HG02678 (cell line): Measurements from ENCODE around the gene TCAF1.

ENCODE experiments used
- ATAC-seq: cut with Tn5 transposase; IDR thresholded peaks from one replicate; pipeline ENCODE4 v1.9.1; 2021; ENCODE audit warnings: mild to moderate bottlenecking, moderate library complexity; ENCODE audit not compliant: unreplicated experiment

The TCAF1 gene, protein sequence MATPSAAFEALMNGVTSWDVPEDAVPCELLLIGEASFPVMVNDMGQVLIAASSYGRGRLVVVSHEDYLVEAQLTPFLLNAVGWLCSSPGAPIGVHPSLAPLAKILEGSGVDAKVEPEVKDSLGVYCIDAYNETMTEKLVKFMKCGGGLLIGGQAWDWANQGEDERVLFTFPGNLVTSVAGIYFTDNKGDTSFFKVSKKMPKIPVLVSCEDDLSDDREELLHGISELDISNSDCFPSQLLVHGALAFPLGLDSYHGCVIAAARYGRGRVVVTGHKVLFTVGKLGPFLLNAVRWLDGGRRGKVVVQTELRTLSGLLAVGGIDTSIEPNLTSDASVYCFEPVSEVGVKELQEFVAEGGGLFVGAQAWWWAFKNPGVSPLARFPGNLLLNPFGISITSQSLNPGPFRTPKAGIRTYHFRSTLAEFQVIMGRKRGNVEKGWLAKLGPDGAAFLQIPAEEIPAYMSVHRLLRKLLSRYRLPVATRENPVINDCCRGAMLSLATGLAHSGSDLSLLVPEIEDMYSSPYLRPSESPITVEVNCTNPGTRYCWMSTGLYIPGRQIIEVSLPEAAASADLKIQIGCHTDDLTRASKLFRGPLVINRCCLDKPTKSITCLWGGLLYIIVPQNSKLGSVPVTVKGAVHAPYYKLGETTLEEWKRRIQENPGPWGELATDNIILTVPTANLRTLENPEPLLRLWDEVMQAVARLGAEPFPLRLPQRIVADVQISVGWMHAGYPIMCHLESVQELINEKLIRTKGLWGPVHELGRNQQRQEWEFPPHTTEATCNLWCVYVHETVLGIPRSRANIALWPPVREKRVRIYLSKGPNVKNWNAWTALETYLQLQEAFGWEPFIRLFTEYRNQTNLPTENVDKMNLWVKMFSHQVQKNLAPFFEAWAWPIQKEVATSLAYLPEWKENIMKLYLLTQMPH

DNA sequence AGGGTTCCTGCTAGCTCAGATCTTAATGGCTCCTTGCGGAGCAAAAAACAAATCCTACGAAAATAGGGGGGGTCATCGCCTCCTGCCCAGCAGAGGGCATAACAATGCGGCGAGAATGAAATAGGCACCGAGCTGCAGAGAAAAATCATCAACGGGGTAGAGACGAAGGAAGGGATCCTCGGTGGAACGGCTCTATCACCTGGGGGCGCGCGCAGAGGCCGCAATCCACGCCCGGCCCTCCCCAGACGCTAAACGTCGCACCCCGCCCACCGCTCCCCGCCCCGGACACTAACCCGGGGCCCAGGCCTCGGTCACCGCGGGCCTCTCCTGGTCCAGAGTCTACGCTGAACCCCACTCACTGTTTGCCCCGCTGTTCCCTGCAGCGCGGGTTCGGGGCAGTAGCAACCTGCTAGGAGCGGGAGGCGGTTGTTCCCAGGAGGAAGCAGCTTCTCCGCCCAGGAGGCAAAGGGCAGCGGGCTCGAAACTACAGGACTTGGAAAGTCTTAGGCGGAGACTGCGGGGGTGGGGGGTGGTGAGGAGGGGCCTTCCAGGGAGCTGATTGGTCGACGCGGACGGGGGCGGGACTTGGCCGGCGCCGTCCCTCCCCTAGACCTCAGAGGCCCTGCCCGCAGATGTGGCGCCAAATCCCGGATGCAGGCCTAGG is at the start of gene TCAF1:
TSS of gene TCAF1 (minus strand) at position 509 of the 664 bp plus-strand sequence. CDS start 25,568 bp downstream, outside the sequence.
- ATAC-seq, result peak; percentile 92

DNA sequence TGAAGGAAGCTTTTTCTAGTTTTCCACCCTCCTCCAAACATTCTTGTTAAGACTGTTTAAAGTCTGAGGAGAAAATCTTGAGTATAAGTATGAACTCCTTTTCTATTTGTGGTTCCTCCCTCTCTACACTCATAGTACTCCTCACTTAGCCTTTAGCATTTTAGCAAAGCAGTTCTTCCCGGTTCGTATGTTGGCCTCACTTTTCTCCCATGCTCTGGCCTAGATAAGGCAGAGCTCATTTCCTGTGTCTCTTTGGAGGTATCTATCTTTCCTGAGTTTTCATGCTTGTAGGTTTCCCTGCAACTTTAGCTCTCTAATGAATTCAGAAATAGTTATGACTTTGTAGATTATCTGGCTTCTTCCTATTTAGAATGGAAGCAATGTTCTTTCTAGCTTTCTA is 46.8 kb upstream of the TCAF1 start:
- no peak for ATAC-seq

DNA sequence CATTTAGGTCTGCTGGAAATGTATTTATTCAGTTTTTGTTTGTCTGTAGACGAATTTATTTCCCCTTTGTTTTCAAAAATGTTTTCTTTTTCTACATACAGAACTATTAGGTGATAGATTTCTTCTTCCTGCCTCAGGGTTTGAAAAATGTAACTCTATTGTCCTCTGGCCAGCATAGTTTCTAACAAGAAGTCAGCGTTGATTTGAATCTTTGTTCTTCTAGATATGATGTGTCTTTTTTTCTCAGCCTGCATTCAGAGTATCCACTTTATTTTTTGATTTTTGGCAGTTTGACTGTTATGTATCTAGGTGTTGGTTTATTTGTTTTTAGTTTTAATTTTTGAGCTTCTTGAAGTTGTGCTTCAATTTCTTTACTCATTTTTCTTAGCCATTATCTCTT is 45.1 kb upstream of the TCAF1 start:
- no peak for ATAC-seq

- ATAC-seq, result no peak
These were observed 43.4 kb upstream of the TCAF1 start for GRCh38 chr7:143945423-143945822.

- no peak for ATAC-seq
These were observed 36.6 kb upstream of the TCAF1 start for GRCh38 chr7:143938379-143939243.

DNA sequence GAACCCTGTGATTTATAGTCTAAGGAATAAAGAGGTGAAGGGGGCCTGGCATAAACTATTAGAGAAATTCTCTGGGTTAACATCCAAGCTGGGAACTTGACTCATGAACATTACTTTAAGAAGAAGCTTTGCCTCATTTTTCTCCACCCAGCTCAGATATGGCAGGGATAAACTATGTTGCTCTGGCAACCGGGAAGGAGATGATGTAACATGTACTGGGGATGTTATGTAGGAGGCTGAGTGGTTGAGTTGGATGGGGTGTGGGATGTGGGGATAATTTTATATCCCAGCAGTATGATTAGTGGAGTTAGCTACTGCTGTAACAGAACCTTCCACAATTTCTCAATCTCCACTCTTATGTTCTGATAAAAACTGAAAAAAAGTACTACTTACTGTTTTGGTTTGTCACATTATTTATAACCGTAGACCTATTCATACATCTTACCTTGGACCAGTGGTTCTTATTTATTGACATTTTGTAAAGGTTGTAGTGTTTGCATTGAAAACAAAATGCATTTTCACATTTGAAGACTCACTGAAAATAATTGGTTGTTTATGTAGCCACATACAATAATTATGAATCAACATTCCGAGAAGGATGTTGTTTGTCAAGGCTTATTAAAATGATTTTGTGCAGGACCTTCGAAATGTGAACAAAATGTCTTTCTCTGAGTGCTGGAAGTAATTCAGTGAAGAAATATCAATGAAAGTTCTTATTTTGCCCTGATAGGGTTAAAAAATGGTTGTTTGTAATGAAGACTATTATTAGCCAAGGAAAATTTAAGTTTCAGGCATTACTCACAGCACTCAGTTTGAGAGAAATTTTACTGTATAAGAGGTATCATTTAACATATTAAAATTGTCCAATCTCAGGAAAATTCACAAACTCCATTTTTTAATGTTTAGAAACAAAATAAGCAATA is 34.4 kb upstream of the TCAF1 start:
- no peak for ATAC-seq

GRCh38 chr7:143934526-143935325 is 32.8 kb upstream of the TCAF1 start, which contains the start of gene OR2F2:
Gene OR2F2, plus strand, starts transcription at chr7:143935233. Its CDS starts 0 bp downstream, at chr7:143935233.
- ATAC-seq, result no peak

GRCh38 chr7:143931739-143932138 is 29.8 kb upstream of the TCAF1 start:
- ATAC-seq, result no peak

GRCh38 chr7:143929224-143929920 is 27.4 kb upstream of the TCAF1 start:
- no peak for ATAC-seq

DNA sequence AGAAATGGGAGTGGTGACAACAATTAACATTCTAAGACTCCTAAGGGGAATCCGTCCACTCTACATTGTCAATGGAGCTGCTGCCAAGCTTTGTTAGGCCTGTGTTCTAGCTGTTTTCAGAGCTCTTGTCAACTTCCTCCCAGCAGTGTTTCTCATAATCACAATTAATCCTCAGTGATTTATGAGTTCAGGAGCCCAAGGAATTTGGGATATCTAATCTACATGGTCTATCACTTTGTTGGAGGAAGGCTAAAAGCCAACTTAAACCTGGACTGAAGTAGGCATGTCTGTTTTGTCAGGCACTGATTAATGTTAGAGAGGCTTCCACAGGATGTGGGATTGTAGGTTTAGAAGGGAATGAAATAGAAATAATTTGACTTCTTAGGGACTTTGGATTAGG is 22.9 kb upstream of the TCAF1 start:
- ATAC-seq, result no peak

GRCh38 chr7:143914938-143915652 is 13.1 kb upstream of the TCAF1 start:
- ATAC-seq, result no peak

DNA sequence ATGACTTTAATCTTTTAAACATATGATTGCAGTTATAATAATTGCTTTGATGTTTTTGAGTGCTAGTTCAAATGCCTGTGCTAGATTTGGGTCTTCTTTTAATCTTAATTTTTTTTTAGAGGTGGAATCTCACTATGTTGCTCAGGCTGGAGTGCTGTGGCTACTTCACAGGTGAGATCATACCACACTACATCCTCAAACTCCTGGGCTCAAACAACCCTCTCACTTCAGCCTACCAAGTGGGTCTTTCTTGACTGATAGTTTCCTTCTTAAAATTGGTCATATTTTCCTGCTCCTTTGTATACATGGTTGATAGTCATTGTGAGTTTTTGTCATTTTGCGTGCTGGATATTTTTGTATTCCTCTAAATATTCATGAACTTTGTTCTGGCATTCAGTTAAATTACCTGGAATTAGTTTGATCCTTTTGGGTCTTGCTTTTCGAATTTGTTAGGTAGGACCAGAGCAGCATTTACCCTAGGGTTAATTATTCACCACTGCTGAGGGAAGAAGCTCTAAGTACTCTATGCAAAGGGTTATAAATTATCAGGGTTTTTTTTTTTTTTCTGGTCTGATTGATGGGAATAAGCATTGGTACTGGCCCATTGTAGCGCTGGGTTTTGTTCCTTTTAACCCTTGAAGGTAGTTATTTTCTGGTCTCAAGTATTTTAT is 12.1 kb upstream of the TCAF1 start:
- no peak for ATAC-seq

GRCh38 chr7:143910473-143911248 is 8.7 kb upstream of the TCAF1 start:
- ATAC-seq, result no peak

GRCh38 chr7:143909863-143910262 is 7.9 kb upstream of the TCAF1 start:
- ATAC-seq, result no peak

- no peak for ATAC-seq
These were observed 6.1 kb upstream of the TCAF1 start for GRCh38 chr7:143908120-143908519.

- no peak for ATAC-seq
These were observed 4.9 kb upstream of the TCAF1 start for GRCh38 chr7:143906895-143907294.
